GM12878 (cell line): ENCODE measurements around the gene MZT2B. TPM values are rescaled to one million over a fixed set of nuclear protein-coding genes. Genes with fewer than 3 reads are reported as not detected.
A peak's percentile ranks its signal among the peaks of the same experiment; 100 is the strongest.
"Not testable (repeated sequence)": the region's sequence is repeated elsewhere in the genome, so short reads cannot be mapped to it uniquely, and the experiment has no call there.

Experiments
- ATAC-seq: fragments of 200-7000 bp; cut with Tn5 transposase; 3 replicates; pipeline ENCODE4 v1.9.1; 2020; ENCODE audit warnings: mild to moderate bottlenecking, moderate library complexity
- BruUV-seq: library from RNA; stranded (reverse); fragments of 400-500 nt; replicated peaks from 2 replicates; lab custom pipeline; 2021; lab: Mats Ljungman, UMichigan
- CTCF ChIA-PET: fragments of 300-600 bp; sonication (Branson Sonifier 250); formaldehyde crosslinking; extraction: SDS; loops from one replicate; lab custom pipeline; 2021; ENCODE audit warnings: inconsistent platforms; lab: Yijun Ruan, JAX
- POLR2A ChIA-PET: fragments of 350-600 bp; formaldehyde crosslinking; extraction: SDS; loops from one replicate; lab custom pipeline; 2021; ENCODE audit warnings: inconsistent platforms; lab: Charles Lee
- RAD21 ChIA-PET: fragments of 300-600 bp; sonication (Branson Sonifier 250); formaldehyde crosslinking; loops from one replicate; lab custom pipeline; 2023; ENCODE audit warnings: antibody characterized with exemption; ENCODE audit not compliant: unreplicated experiment; lab: Charles Lee
- SMC1A ChIA-PET: fragments of 300-600 bp; sonication (Branson Sonifier 250); formaldehyde crosslinking; loops from one replicate; lab custom pipeline; 2023; ENCODE audit not compliant: unreplicated experiment, uncharacterized antibody; lab: Charles Lee
- DNase-seq: peaks from one replicate; pipeline ENCODE4 v3.0.0-alpha.2; 2011; ENCODE audit warnings: low read depth, low spot score
- FAIRE-seq: peaks from 3 replicates; lab custom pipeline; 2011; peaks lifted over from hg19 to GRCh38; lab: Jason Lieb, UNC
- H2AFZ ChIP-seq: 2 replicates; pipeline ENCODE4 v1.6.0; 2011; ENCODE audit warnings: low read depth, low read length, control low read depth; ENCODE audit not compliant: control insufficient read depth
- H3K27ac ChIP-seq: 2 replicates; pipeline ENCODE4 v1.5.1; 2011; ENCODE audit warnings: control low read depth; ENCODE audit not compliant: control insufficient read depth, insufficient read depth
- H3K27me3 ChIP-seq, 2 experiments: replicated peaks in 1 of 2; 2 replicates each; pipeline versions ENCODE4 v1.6.0 to v1.6.1; 2011; ENCODE audit warnings: low read length in 1 of 2; ENCODE audit not compliant: control insufficient read depth in 2 of 2, insufficient read depth in 2 of 2
- H3K36me3 ChIP-seq, 2 experiments: 2 replicates each; pipeline ENCODE4 v1.5.1; 2011; ENCODE audit warnings: low read length in 1 of 2; ENCODE audit not compliant: control insufficient read depth in 2 of 2, insufficient read depth in 2 of 2
- H3K4me1 ChIP-seq: 2 replicates; pipeline ENCODE4 v1.6.1; 2011; ENCODE audit warnings: mild to moderate bottlenecking, low read length, moderate library complexity, mixed read lengths; ENCODE audit not compliant: control insufficient read depth, insufficient read depth
- H3K4me2 ChIP-seq: 2 replicates; pipeline ENCODE4 v1.6.0; 2011; ENCODE audit warnings: control low read depth; ENCODE audit not compliant: control insufficient read depth, insufficient read depth
- H3K4me3 ChIP-seq: fragments of 200-600 bp; sonication (generic); 2 replicates; pipeline ENCODE4 v1.5.1; 2016
- H3K79me2 ChIP-seq: 2 replicates; pipeline ENCODE4 v1.6.0; 2011; ENCODE audit warnings: low read length; ENCODE audit not compliant: control insufficient read depth, insufficient read depth
- H3K9ac ChIP-seq: 2 replicates; pipeline ENCODE4 v1.8.0; 2011; ENCODE audit warnings: low read length, control low read depth, mixed read lengths; ENCODE audit not compliant: control insufficient read depth, insufficient read depth
- H3K9me3 ChIP-seq: replicated peaks from 3 replicates; pipeline ENCODE4 v1.5.1; 2011; ENCODE audit warnings: mild to moderate bottlenecking, low read length; ENCODE audit not compliant: control insufficient read depth, insufficient read depth
- H4K20me1 ChIP-seq: 2 replicates; pipeline ENCODE4 v1.6.0; 2011; ENCODE audit not compliant: control insufficient read depth, insufficient read depth
- CUX1 ChIP-seq: IDR thresholded peaks from 2 replicates; pipeline ENCODE4 v1.6.1; 2012; ENCODE audit warnings: improper control_type of control experiment, low read depth, low read length; ENCODE audit not compliant: insufficient replicate concordance
- GABPA ChIP-seq: IDR thresholded peaks from 2 replicates; pipeline ENCODE4 v1.6.1; 2014; ENCODE audit warnings: antibody characterized with exemption, low read depth, mild to moderate bottlenecking, inconsistent platforms
- IKZF1 ChIP-seq: fragments of 450-650 bp; conservative IDR thresholded peaks from 2 replicates; pipeline ENCODE4 v1.6.1; 2017; ENCODE audit warnings: antibody characterized with exemption, mild to moderate bottlenecking
- NFYA ChIP-seq: IDR thresholded peaks from 2 replicates; pipeline ENCODE4 v1.6.1; 2011; ENCODE audit warnings: low read depth, mild to moderate bottlenecking, low read length, improper control_type of control experiment, borderline replicate concordance
- NFYB ChIP-seq: IDR thresholded peaks from 2 replicates; pipeline ENCODE4 v1.6.1; 2011; ENCODE audit warnings: low read depth, mild to moderate bottlenecking, low read length, improper control_type of control experiment, moderate library complexity; ENCODE audit not compliant: insufficient read depth
- PKNOX1 ChIP-seq: fragments of 450-650 bp; IDR thresholded peaks from 2 replicates; pipeline ENCODE4 v1.6.1; 2016; ENCODE audit warnings: mild to moderate bottlenecking
- RUNX3 ChIP-seq: IDR thresholded peaks from 2 replicates; pipeline ENCODE4 v1.6.1; 2012; ENCODE audit warnings: low read length, inconsistent platforms
- SIX5 ChIP-seq: IDR thresholded peaks from 2 replicates; pipeline ENCODE4 v1.6.1; 2011; ENCODE audit warnings: mild to moderate bottlenecking, low read depth, low read length, moderate library complexity; ENCODE audit not compliant: severe bottlenecking
- WGBS: methylation state at CpG from one replicate; pipeline ENCODE4 v1.1.6; 2016; ENCODE audit warnings: low lambda C conversion rate; ENCODE audit not compliant: insufficient replicate concordance, insufficient coverage; ENCODE audit errors: missing lambda C conversion rate; 5-methylcytosine and 5-hydroxymethylcytosine counted together
- in situ Hi-C: fragments of 300-500 bp; cut with MboI; formaldehyde crosslinking; loops from 9 replicates; pipeline ENCODE4 v1.14.3; 2018; ENCODE audit warnings: mixed read lengths
- intact Hi-C: fragments of 100-400 bp; cut with micrococcal nuclease; formaldehyde crosslinking; loops from one replicate; pipeline ENCODE4 v1.14.2; 2022; ENCODE audit not compliant: unreplicated experiment
- polyA plus RNA-seq, 11 experiments: library from polyadenylated mRNA; depleted of rRNA in 4 of 11; unstranded in 6 of 11; stranded (reverse) in 5 of 11; fragments of >200 nt; fragmentation: Nextera tagmentation in 4 of 11; fragmentation: Illumina TruSeq in 1 of 11; extraction: Ambion mirVana in 4 of 11; extraction: Trizol in 1 of 11; gene quantifications; 1 replicate in 1 of 11; 2 replicates in 10 of 11; pipeline versions ENCODE4 v1.2.1 to v1.2.3, GENCODE V29; 2011 to 2016; ENCODE audit warnings: inconsistent platforms in 2 of 11, missing spikeins in 2 of 11, low read depth in 1 of 11
- total RNA-seq, 4 experiments: library from RNA; depleted of rRNA in 3 of 4; stranded (reverse); fragments of >200 nt in 3 of 4; fragmentation: Illumina TruSeq in 1 of 4; extraction: Trizol in 1 of 4; gene quantifications; 2 replicates each; pipeline versions ENCODE4 v1.2.1 to v1.2.3, GENCODE V29; 2013 to 2021

The MZT2B gene
- total and polyA plus RNA-seq, 10 of the 15 experiments (the other 5 are each of a cell fraction or from before 2014, with no cell fraction given) = 6.3 to 399 (median 198) TPM

- SMC1A ChIA-PET = no interaction called here
- Histone ChIP-seq H3K4me1 (peaks cover 18% of the 10 kb centered on the region), H3K27ac (no peak overlapping the region), H3K79me2 (no peaks in the 10 kb centered on the region), H3K27me3 (no peaks in the 10 kb centered on the region), H3K36me3 (peaks cover 5 to 15% of the 10 kb centered on the region in 2 experiments; a peak in 3 of 4 replicates), H3K4me3 (no peak overlapping the region), H3K9me3 (no peaks in the 10 kb centered on the region), H4K20me1 (no peaks in the 10 kb centered on the region), H2AFZ (no peak overlapping the region), H3K9ac (no peak overlapping the region), H3K4me2 (no peak overlapping the region)
- ATAC-seq (no peak), DNase-seq (no peak), FAIRE-seq (no peak)
- in situ Hi-C loops (no loop called here), intact Hi-C loops (no loop called here)
- CTCF ChIA-PET = no interaction called here
- TF ChIP-seq IKZF1 = no peak
- TF ChIP-seq CUX1 = no peak
- TF ChIP-seq GABPA = no peak
- no peak for TF ChIP-seq NFYA
- no peak for TF ChIP-seq NFYB
- no peak for TF ChIP-seq PKNOX1
- no peak for TF ChIP-seq RUNX3
- no peak for TF ChIP-seq SIX5
- RAD21 ChIA-PET = no interaction called here
- POLR2A ChIA-PET = no interaction called here
- BruUV-seq = TSS peak; percentile 17
- WGBS = 87% methylated on average over 6 of the region's 6 CpGs
These were observed 21.9 kb upstream of the MZT2B start for GRCh38 chr2:130160131-130160530.

GRCh38 chr2:130160838-130161705 lies 21.0 kb upstream of the MZT2B start:
- peaks cover 5 to 14% of the 10 kb centered on the region in 2 experiments; a peak in 3 of 4 replicates for H3K36me3 ChIP-seq
- CTCF ChIA-PET, ATAC-seq, H3K9ac ChIP-seq, H2AFZ ChIP-seq, SMC1A ChIA-PET, H3K27me3 ChIP-seq, RAD21 ChIA-PET, H3K4me2 ChIP-seq, H3K27ac ChIP-seq, H3K4me3 ChIP-seq, H3K79me2 ChIP-seq, intact Hi-C loops, in situ Hi-C loops, H3K9me3 ChIP-seq, POLR2A ChIA-PET, BruUV-seq, FAIRE-seq, DNase-seq, H4K20me1 ChIP-seq: not testable (repeated sequence)
- 78% methylated on average over 22 of the region's 25 CpGs for WGBS
- peaks cover 18% of the 10 kb centered on the region for H3K4me1 ChIP-seq
